Fibroblast of lung (primary cell): ENCODE data around the gene PDX1. TPM values are rescaled to one million over a fixed set of nuclear protein-coding genes. Genes with fewer than 3 reads are reported as not detected.

Experiments used
- DNase-seq, 2 donors: peaks; one replicate each; pipeline versions ENCODE4 v3.0.0 to v3.0.0-alpha.2; 2010; ENCODE audit warnings: low read depth in 2 of 2
- H2AFZ ChIP-seq: 2 replicates; pipeline ENCODE4 v1.5.1; 2012; ENCODE audit warnings: low read length, control low read depth, inconsistent platforms
- H3K27ac ChIP-seq: 2 replicates; pipeline ENCODE4 v1.5.1; 2011; ENCODE audit warnings: low read length, control low read depth; ENCODE audit not compliant: insufficient read depth
- H3K27me3 ChIP-seq: 2 replicates; pipeline ENCODE4 v1.5.1; 2011; ENCODE audit warnings: mild to moderate bottlenecking, low read length; ENCODE audit not compliant: control insufficient read depth, insufficient read depth
- H3K36me3 ChIP-seq: 2 replicates; pipeline ENCODE4 v1.5.1; 2011; ENCODE audit warnings: low read length; ENCODE audit not compliant: control insufficient read depth, insufficient read depth
- H3K4me1 ChIP-seq: 2 replicates; pipeline ENCODE4 v1.5.1; 2011; ENCODE audit warnings: low read length; ENCODE audit not compliant: control insufficient read depth, insufficient read depth; ENCODE audit errors: extremely low read depth
- H3K4me2 ChIP-seq: 2 replicates; pipeline ENCODE4 v1.5.1; 2011; ENCODE audit warnings: low read length, control low read depth; ENCODE audit not compliant: insufficient read depth; ENCODE audit errors: extremely low read depth
- H3K4me3 ChIP-seq, 4 experiments: fragments of 200-600 bp in 1 of 4; sonication (generic) in 1 of 4; replicated peaks in 1 of 4; 2 replicates each; pipeline ENCODE4 v1.5.1; 2011 to 2016; ENCODE audit warnings: low read length in 4 of 4, low read depth in 3 of 4, mild to moderate bottlenecking in 3 of 4, control low read depth in 2 of 4, inconsistent platforms in 1 of 4, mixed read lengths in 1 of 4; ENCODE audit not compliant: insufficient read depth in 1 of 4; ENCODE audit errors: control extremely low read depth in 1 of 4
- H3K79me2 ChIP-seq: 2 replicates; pipeline ENCODE4 v1.5.1; 2012; ENCODE audit warnings: mild to moderate bottlenecking, low read length, inconsistent platforms; ENCODE audit not compliant: control insufficient read depth, insufficient read depth
- H3K9ac ChIP-seq: 2 replicates; pipeline ENCODE4 v1.5.1; 2011; ENCODE audit warnings: mild to moderate bottlenecking, low read length, control low read depth; ENCODE audit not compliant: insufficient read depth
- H3K9me3 ChIP-seq: 2 replicates; pipeline ENCODE4 v1.5.1; 2012; ENCODE audit warnings: low read depth, low read length; ENCODE audit not compliant: control insufficient read depth, insufficient read depth
- H4K20me1 ChIP-seq: 2 replicates; pipeline ENCODE4 v1.5.1; 2011; ENCODE audit warnings: low read length; ENCODE audit not compliant: control insufficient read depth, insufficient read depth; ENCODE audit errors: extremely low read depth
- EZH2 ChIP-seq: IDR thresholded peaks from 2 replicates; pipeline ENCODE4 v1.5.1; 2012; ENCODE audit warnings: low read length, control low read depth, mild to moderate bottlenecking; ENCODE audit errors: missing control alignments
- polyA plus RNA-seq, 2 donors: library from polyadenylated mRNA; depleted of rRNA in 1 of 2; stranded (reverse) in 1 of 2; unstranded in 1 of 2; fragments of >200 nt; gene quantifications; 2 replicates each; pipeline ENCODE4 v1.2.1, GENCODE V29; 2011 to 2012; ENCODE audit warnings: missing spikeins in 1 of 2
- total RNA-seq: library from RNA; depleted of rRNA; stranded (reverse); fragments of >200 nt; gene quantifications from 2 replicates; pipeline ENCODE4 v1.2.1, GENCODE V29; 2014
- TF ChIP-seq, protein P1 (sequence below), 2 donors: IDR thresholded peaks in 1 of 2; conservative IDR thresholded peaks in 1 of 2; 1 replicate in 1 of 2; 2 replicates in 1 of 2; pipeline ENCODE4 v1.5.1; 2011 to 2012; ENCODE audit warnings: low read length in 2 of 2, control low read depth in 1 of 2, inconsistent platforms in 1 of 2, low read depth in 1 of 2, mild to moderate bottlenecking in 1 of 2

The PDX1 gene
- total and polyA plus RNA-seq, 2 donors (not counting 1 experiment from before 2014, with no cell fraction given): not detected

DNA sequence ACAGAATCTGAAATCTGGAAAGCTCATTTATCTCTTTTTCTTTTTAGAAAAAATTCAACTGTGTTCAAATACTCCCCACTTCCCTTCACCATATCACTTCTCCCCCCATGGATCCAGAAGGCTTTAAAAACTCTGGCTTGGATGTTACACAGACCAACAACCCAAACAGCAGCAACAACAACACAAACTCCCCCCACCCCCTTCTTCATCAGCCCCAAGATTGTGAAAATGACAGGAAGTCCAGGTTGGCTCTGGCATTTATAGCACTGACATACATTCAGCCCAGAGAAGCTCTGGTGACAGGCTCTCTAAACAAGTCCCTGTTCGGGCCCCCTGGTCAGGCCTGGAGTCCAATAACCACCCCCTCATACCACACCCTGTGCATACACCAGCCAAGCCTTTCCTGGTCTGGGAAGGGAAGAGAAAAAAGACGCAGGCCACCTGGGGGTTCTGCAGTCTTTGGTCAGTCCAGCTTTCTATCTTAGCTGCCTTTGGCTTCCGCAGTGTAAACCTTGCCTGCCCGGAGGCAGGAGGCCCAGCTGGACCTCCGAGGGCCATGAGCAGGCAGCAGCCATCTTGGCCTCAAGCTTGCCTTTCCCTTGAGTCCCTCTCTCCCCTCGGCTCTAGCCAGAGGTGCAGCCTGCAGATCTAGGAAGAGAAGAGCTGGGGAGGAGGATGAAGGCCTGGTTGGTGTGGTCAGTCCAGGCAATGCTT, 42.5 kb downstream of the PDX1 start:
- DNase-seq: no peak
- Histone ChIP-seq H3K27me3 (peaks cover 54% of the 10 kb centered on the region), H3K9ac (no peak overlapping the region), H3K79me2 (no peaks in the 10 kb centered on the region), H4K20me1 (no peaks in the 10 kb centered on the region), H3K4me1 (no peaks in the 10 kb centered on the region), H2AFZ (no peak overlapping the region), H3K27ac (no peak overlapping the region), H3K9me3 (no peaks in the 10 kb centered on the region), H3K36me3 (no peaks in the 10 kb centered on the region), H3K4me3 (no peak overlapping the region), H3K4me2 (no peak overlapping the region)
- no peak for TF ChIP-seq EZH2
- TF ChIP-seq, protein P1, sequence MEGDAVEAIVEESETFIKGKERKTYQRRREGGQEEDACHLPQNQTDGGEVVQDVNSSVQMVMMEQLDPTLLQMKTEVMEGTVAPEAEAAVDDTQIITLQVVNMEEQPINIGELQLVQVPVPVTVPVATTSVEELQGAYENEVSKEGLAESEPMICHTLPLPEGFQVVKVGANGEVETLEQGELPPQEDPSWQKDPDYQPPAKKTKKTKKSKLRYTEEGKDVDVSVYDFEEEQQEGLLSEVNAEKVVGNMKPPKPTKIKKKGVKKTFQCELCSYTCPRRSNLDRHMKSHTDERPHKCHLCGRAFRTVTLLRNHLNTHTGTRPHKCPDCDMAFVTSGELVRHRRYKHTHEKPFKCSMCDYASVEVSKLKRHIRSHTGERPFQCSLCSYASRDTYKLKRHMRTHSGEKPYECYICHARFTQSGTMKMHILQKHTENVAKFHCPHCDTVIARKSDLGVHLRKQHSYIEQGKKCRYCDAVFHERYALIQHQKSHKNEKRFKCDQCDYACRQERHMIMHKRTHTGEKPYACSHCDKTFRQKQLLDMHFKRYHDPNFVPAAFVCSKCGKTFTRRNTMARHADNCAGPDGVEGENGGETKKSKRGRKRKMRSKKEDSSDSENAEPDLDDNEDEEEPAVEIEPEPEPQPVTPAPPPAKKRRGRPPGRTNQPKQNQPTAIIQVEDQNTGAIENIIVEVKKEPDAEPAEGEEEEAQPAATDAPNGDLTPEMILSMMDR (conservative IDR thresholded peaks at IDR 0.05 in 1 of 2, IDR thresholded peaks at IDR 0.05 in 1 of 2; ENCODE audit: low read depth in 1 of 2, low read length in 2 of 2): no peak

DNA sequence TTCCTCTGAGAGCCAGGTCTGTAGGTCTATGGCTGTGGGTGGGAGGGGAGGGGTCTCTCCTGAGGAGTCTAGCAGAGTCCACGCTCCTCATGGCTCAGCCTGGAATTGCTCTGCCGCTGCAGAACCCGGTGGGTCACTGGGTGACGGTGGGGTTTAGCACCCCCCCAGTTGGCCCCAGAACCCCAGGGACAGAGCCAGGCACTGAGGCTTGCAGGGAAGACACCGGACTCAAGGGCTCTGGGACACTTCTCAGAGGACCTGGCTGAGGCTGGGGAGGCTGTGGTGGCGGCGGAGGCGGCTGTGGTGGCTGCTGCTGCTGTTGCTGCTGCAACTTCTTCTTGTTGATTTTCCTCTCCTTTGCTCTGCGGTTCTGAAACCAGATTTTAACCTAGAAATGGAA, 43.2 kb downstream of the PDX1 start:
- no peak for DNase-seq
- peaks cover 61% of the 10 kb centered on the region for H3K27me3 ChIP-seq
- H3K79me2 ChIP-seq: no peaks in the 10 kb centered on the region
- no peaks in the 10 kb centered on the region for H3K4me1 ChIP-seq
- H2AFZ ChIP-seq: no peak overlapping the region
- no peak overlapping the region for H3K4me2 ChIP-seq
- H3K4me3 ChIP-seq: no peak overlapping the region
- H3K27ac ChIP-seq: no peak overlapping the region
- no peak for TF ChIP-seq EZH2
- TF ChIP-seq, protein P1 (conservative IDR thresholded peaks at IDR 0.05 in 1 of 2, IDR thresholded peaks at IDR 0.05 in 1 of 2; ENCODE audit: low read depth in 1 of 2, low read length in 2 of 2): no peak
- H3K9ac ChIP-seq: no peak overlapping the region
- H3K36me3 ChIP-seq: no peaks in the 10 kb centered on the region
- no peaks in the 10 kb centered on the region for H3K9me3 ChIP-seq
- H4K20me1 ChIP-seq: no peaks in the 10 kb centered on the region

DNA sequence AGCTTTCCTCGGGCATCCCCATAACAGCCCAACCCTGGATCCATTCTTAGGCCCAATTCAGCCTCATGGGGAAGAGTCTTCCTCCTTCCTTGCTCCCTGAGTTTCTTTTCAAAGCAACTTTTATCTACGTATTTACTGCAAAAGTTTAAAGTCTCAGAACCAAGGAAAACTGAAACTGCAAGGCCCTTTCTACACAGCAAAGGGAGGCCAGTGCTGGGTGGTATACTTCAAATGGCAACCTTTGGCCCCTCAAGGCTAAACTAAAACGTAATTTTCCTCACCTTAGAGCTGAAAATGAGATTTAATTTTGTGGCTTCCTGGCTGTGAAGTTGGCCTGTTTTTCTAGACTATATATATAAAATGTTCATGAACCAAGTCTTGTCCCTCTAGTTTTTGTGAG, 43.7 kb downstream of the PDX1 start:
- Histone ChIP-seq H4K20me1 (no peaks in the 10 kb centered on the region), H3K79me2 (no peaks in the 10 kb centered on the region), H3K4me2 (no peak overlapping the region), H3K36me3 (no peaks in the 10 kb centered on the region), H3K27me3 (peaks cover 64% of the 10 kb centered on the region), H3K4me1 (no peaks in the 10 kb centered on the region), H3K27ac (no peak overlapping the region), H3K4me3 (no peak overlapping the region), H3K9ac (no peak overlapping the region), H3K9me3 (no peaks in the 10 kb centered on the region), H2AFZ (no peak overlapping the region)
- DNase-seq: no peak
- TF ChIP-seq, protein P1 (conservative IDR thresholded peaks at IDR 0.05 in 1 of 2, IDR thresholded peaks at IDR 0.05 in 1 of 2; ENCODE audit: low read depth in 1 of 2, low read length in 2 of 2): no peak
- TF ChIP-seq EZH2: peak; percentile 32
